ENCODE results near the gene TBC1D22A. TPM values are rescaled to one million over a fixed set of nuclear protein-coding genes. Genes with fewer than 3 reads are reported as not detected.

The TBC1D22A gene
- total and polyA plus RNA-seq, 2 donors from 2014 or later, result 24.6 to 39.4 TPM

DNA sequence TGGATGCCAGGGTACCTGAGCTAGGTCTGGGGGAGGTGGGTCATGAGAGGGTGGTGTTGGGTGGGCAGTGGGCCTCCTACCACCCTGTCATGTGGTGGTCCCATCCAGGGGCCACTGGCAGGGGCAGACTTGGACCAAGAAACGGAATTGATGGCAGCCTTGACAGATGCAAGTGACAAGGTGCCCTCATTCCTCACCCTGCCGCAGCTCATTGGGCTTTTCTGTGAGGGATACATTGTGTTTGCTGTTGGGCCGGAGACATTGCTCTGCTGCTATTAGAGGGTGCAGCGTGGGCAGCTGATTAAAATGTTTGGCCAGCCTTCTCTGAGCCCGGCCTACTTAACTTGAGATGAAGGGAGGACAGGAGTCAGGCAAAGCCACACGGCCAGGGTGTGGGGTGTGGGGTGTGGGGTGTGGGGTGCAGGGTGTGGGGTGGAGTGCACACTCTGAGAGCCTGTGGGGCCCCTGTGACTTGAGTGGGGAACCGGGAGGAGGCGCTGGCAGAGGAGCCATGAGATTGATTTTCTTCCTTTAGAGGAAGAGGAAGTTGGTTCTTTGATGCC is 351.5 kb downstream of the TBC1D22A start:
- no peak for FAIRE-seq
- Histone ChIP-seq H3K27me3 (ENCODE audit: control insufficient read depth, insufficient read depth, low read length) (no peaks in the 10 kb centered on the region), H3K27ac (ENCODE audit: low read depth in 2 of 2, low read length in 2 of 2) (no peak overlapping the region), H3K9me3 (ENCODE audit: control insufficient read depth in 2 of 3, insufficient read depth in 1 of 3, low read length in 3 of 3) (no peaks in the 10 kb centered on the region), H3K9ac (ENCODE audit: low read length in 3 of 3) (no peak overlapping the region), H3K36me3 (ENCODE audit: control insufficient read depth in 2 of 3, insufficient read depth in 3 of 3, low read length in 3 of 3) (no peaks in the 10 kb centered on the region), H3K4me1 (ENCODE audit: control insufficient read depth in 2 of 3, insufficient read depth in 2 of 3, low read depth in 1 of 3, low read length in 3 of 3) (no peaks in the 10 kb centered on the region), H3K4me3 (ENCODE audit: low read length in 3 of 3) (no peak overlapping the region)
- intact Hi-C loops (cut with DNase I), result no loop called here
- no peak for DNase-seq
- TF ChIP-seq, protein P1, sequence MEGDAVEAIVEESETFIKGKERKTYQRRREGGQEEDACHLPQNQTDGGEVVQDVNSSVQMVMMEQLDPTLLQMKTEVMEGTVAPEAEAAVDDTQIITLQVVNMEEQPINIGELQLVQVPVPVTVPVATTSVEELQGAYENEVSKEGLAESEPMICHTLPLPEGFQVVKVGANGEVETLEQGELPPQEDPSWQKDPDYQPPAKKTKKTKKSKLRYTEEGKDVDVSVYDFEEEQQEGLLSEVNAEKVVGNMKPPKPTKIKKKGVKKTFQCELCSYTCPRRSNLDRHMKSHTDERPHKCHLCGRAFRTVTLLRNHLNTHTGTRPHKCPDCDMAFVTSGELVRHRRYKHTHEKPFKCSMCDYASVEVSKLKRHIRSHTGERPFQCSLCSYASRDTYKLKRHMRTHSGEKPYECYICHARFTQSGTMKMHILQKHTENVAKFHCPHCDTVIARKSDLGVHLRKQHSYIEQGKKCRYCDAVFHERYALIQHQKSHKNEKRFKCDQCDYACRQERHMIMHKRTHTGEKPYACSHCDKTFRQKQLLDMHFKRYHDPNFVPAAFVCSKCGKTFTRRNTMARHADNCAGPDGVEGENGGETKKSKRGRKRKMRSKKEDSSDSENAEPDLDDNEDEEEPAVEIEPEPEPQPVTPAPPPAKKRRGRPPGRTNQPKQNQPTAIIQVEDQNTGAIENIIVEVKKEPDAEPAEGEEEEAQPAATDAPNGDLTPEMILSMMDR (IDR thresholded peaks at IDR 0.05; ENCODE audit: borderline replicate concordance, extremely low read depth, insufficient read depth), result no peak

DNA sequence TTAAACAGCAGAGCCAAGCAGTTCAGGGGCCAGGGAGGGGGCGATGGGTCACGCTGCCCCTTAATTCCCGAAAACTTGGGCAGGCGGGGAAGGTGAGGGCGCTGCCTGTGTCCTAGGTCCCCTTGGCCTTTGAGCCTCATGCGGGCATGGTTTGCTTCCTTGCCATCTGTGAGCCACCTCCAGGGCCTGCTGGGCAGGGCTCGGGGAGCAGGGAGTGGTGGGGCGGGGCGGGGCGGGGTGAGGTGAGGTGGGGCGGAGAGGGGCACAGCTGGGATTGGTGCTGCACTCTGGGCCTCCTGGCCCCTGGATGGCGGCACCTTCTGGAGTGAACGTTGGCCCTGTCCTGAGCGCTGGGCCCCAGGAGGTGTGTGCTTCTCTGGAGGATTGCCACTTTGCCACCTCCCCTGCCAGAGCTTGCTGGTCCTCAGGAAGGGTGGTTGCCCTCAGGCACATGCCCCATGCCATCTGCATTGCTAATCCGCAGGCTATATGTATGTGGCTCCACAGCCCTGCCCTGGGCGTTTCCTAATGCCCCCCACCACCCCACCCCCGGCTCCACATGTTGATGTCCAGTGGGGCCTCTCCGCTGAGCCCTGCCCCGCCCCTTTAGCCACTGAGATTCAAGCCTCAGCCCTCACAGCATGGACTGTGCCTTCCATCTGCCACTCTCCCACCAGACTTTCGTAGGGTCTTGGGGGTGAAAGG is 352.5 kb downstream of the TBC1D22A start:
- DNase-seq (no peak), FAIRE-seq (no peak)
- Histone ChIP-seq H3K4me3 (ENCODE audit: low read length in 3 of 3) (no peak overlapping the region), H3K9me3 (ENCODE audit: control insufficient read depth in 2 of 3, insufficient read depth in 1 of 3, low read length in 3 of 3) (no peaks in the 10 kb centered on the region), H3K9ac (ENCODE audit: low read length in 3 of 3) (no peak overlapping the region), H3K27ac (ENCODE audit: low read depth in 2 of 2, low read length in 2 of 2) (no peak overlapping the region), H3K27me3 (ENCODE audit: control insufficient read depth, insufficient read depth, low read length) (no peaks in the 10 kb centered on the region), H3K4me1 (ENCODE audit: control insufficient read depth in 2 of 3, insufficient read depth in 2 of 3, low read depth in 1 of 3, low read length in 3 of 3) (no peaks in the 10 kb centered on the region), H3K36me3 (ENCODE audit: control insufficient read depth in 2 of 3, insufficient read depth in 3 of 3, low read length in 3 of 3) (no peaks in the 10 kb centered on the region)
- TF ChIP-seq, protein P1 (IDR thresholded peaks at IDR 0.05; ENCODE audit: borderline replicate concordance, extremely low read depth, insufficient read depth), result no peak
- intact Hi-C loops (cut with DNase I), result no loop called here

DNA sequence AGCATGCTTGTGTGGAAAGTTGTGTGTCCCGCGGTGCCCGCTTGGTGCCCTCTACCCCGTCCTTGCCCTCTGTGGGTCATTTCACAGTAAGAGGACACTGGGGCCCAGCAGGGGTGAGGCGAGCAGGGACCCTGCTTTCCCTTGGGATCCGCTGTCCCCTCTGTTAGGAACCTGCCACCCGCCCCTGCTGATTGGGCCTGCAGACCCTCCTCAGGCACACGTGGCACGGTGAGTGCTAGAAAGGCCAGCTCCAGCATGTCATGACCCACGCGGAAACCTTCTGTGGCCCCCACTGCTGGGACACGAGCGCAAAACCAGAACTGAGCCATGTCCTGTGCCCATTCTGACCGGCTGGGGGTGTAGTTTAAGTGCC is 353.1 kb downstream of the TBC1D22A start:
- intact Hi-C loops (cut with DNase I), result no loop called here
- Histone ChIP-seq H3K4me1 (ENCODE audit: control insufficient read depth in 2 of 3, insufficient read depth in 2 of 3, low read depth in 1 of 3, low read length in 3 of 3) (no peaks in the 10 kb centered on the region), H3K9ac (ENCODE audit: low read length in 3 of 3) (no peak overlapping the region), H3K27ac (ENCODE audit: low read depth in 2 of 2, low read length in 2 of 2) (no peak overlapping the region), H3K36me3 (ENCODE audit: control insufficient read depth in 2 of 3, insufficient read depth in 3 of 3, low read length in 3 of 3) (no peaks in the 10 kb centered on the region), H3K4me3 (ENCODE audit: low read length in 3 of 3) (no peak overlapping the region), H3K9me3 (ENCODE audit: control insufficient read depth in 2 of 3, insufficient read depth in 1 of 3, low read length in 3 of 3) (no peaks in the 10 kb centered on the region), H3K27me3 (ENCODE audit: control insufficient read depth, insufficient read depth, low read length) (no peaks in the 10 kb centered on the region)
- TF ChIP-seq, protein P1 (IDR thresholded peaks at IDR 0.05; ENCODE audit: borderline replicate concordance, extremely low read depth, insufficient read depth), result no peak
- DNase-seq (no peak), FAIRE-seq (no peak)
